Inflammatory macrophage treated with lipopolysaccharide for 1 hour (primary cell): ENCODE measurements around the gene CNDP2.
A peak's percentile ranks its signal among the peaks of the same experiment; 100 is the strongest.
"Not testable (repeated sequence)": the region's sequence is repeated elsewhere in the genome, so short reads cannot be mapped to it uniquely, and the experiment has no call there.

Experiments
- DNase-seq, 2 donors: peaks; one replicate each; pipeline ENCODE4 v3.0.0-alpha.2; 2020 to 2022

Gene CNDP2

GRCh38 chr18:74540652-74541421 is 44.7 kb downstream of the CNDP2 start:
- no peak for DNase-seq

- no peak for DNase-seq
Measured at GRCh38 chr18:74541703-74542555, 45.8 kb downstream of the CNDP2 start.

GRCh38 chr18:74544898-74545297 is 48.7 kb downstream of the CNDP2 start:
- DNase-seq = no peak

GRCh38 chr18:74546007-74546406 is 49.8 kb downstream of the CNDP2 start:
- DNase-seq = no peak

GRCh38 chr18:74546751-74547530 is 50.8 kb downstream of the CNDP2 start:
- DNase-seq = peak in 1 of 2 donors; percentile 38

- no peak for DNase-seq
Measured at GRCh38 chr18:74547860-74548259, 51.7 kb downstream of the CNDP2 start.

GRCh38 chr18:74549591-74550104 is 53.5 kb downstream of the CNDP2 start:
- DNase-seq = no peak

GRCh38 chr18:74550886-74551285 is 54.7 kb downstream of the CNDP2 start:
- no peak for DNase-seq

GRCh38 chr18:74551452-74551851 is 55.3 kb downstream of the CNDP2 start:
- DNase-seq = no peak

GRCh38 chr18:74551936-74552555 is 55.9 kb downstream of the CNDP2 start:
- peak; percentile 70 to 96 for DNase-seq

GRCh38 chr18:74556126-74556525 is 60.0 kb downstream of the CNDP2 start:
- no peak for DNase-seq

- no peak for DNase-seq
Measured at GRCh38 chr18:74558096-74558495, 61.9 kb downstream of the CNDP2 start.

GRCh38 chr18:74562131-74562730 is 66.1 kb downstream of the CNDP2 start:
- no peak for DNase-seq

- DNase-seq = no peak
Measured at GRCh38 chr18:74562775-74563174, 66.6 kb downstream of the CNDP2 start.

- DNase-seq = no peak
Measured at GRCh38 chr18:74563999-74564398, 67.8 kb downstream of the CNDP2 start.

- not testable (repeated sequence) for DNase-seq
Measured at GRCh38 chr18:74565164-74565563, 69.0 kb downstream of the CNDP2 start.

- not testable (repeated sequence) for DNase-seq
Measured at GRCh38 chr18:74565993-74566392, 69.8 kb downstream of the CNDP2 start.

- peak; percentile 68 to 73 for DNase-seq
Measured at GRCh38 chr18:74567822-74568221, 71.7 kb downstream of the CNDP2 start.

- DNase-seq = no peak
Measured at GRCh38 chr18:74569401-74569800, 73.2 kb downstream of the CNDP2 start.

GRCh38 chr18:74570266-74570665 is 74.1 kb downstream of the CNDP2 start:
- no peak for DNase-seq

GRCh38 chr18:74571895-74572680 is 75.9 kb downstream of the CNDP2 start:
- no peak for DNase-seq
